ENCODE data around the gene RHOD.
A peak's percentile ranks its signal among the peaks of the same experiment; 100 is the strongest.

Gene RHOD

GRCh38 chr11:67058506-67058905, 1.9 kb downstream of the RHOD start:
- no peak for TF ChIP-seq CTCF (IDR thresholded peaks at IDR 0.05)
- Mint-ChIP-seq H3K36me3 (ENCODE audit: low read depth) (no peaks in the 10 kb centered on the region), H3K27ac (no peak overlapping the region)

GRCh38 chr11:67059671-67060070, 3.0 kb downstream of the RHOD start:
- Mint-ChIP-seq H3K4me1 (peaks cover 25% of the 10 kb centered on the region), H3K36me3 (ENCODE audit: low read depth) (no peaks in the 10 kb centered on the region), H3K4me3 (no peak overlapping the region), H3K27me3 (ENCODE audit: low read depth, poor library complexity) (peaks cover 34% of the 10 kb centered on the region), H3K9me3 (no peaks in the 10 kb centered on the region), H3K27ac (no peak overlapping the region)
- DNase-seq, result no peak
- no peak for TF ChIP-seq CTCF (IDR thresholded peaks at IDR 0.05)

More at GRCh38 chr11:67058506-67058905, 1.9 kb downstream of the RHOD start:
- no peaks in the 10 kb centered on the region for H3K9me3 Mint-ChIP-seq
- H3K4me1 Mint-ChIP-seq, result peaks cover 28% of the 10 kb centered on the region
- DNase-seq, result no peak
- no peak overlapping the region for H3K4me3 Mint-ChIP-seq
- H3K27me3 Mint-ChIP-seq (ENCODE audit: low read depth, poor library complexity), result peaks cover 34% of the 10 kb centered on the region

GRCh38 chr11:67060111-67060522, 3.5 kb downstream of the RHOD start:
- peaks cover 21% of the 10 kb centered on the region for H3K4me1 Mint-ChIP-seq
- peaks cover 34% of the 10 kb centered on the region for H3K27me3 Mint-ChIP-seq (ENCODE audit: low read depth, poor library complexity)
- no peak overlapping the region for H3K4me3 Mint-ChIP-seq
- H3K27ac Mint-ChIP-seq, result no peak overlapping the region
- no peaks in the 10 kb centered on the region for H3K9me3 Mint-ChIP-seq
- no peak for TF ChIP-seq CTCF (IDR thresholded peaks at IDR 0.05)
- H3K36me3 Mint-ChIP-seq (ENCODE audit: low read depth), result no peaks in the 10 kb centered on the region
- no peak for DNase-seq

GRCh38 chr11:67062526-67063373, 6.1 kb downstream of the RHOD start:
- no peak for TF ChIP-seq CTCF (IDR thresholded peaks at IDR 0.05)
- Mint-ChIP-seq H3K4me3 (no peak overlapping the region), H3K27me3 (ENCODE audit: low read depth, poor library complexity) (peaks cover 24% of the 10 kb centered on the region), H3K4me1 (peaks cover 10% of the 10 kb centered on the region), H3K36me3 (ENCODE audit: low read depth) (no peaks in the 10 kb centered on the region), H3K9me3 (no peaks in the 10 kb centered on the region), H3K27ac (no peak overlapping the region)
- DNase-seq, result no peak

GRCh38 chr11:67066333-67066709, 9.7 kb downstream of the RHOD start:
- H3K27ac Mint-ChIP-seq, result peak overlapping the region; percentile 32
- TF ChIP-seq CTCF (IDR thresholded peaks at IDR 0.05), result no peak
- no peaks in the 10 kb centered on the region for H3K9me3 Mint-ChIP-seq
- DNase-seq, result no peak
- peaks cover 20% of the 10 kb centered on the region for H3K27me3 Mint-ChIP-seq (ENCODE audit: low read depth, poor library complexity)
- H3K4me3 Mint-ChIP-seq, result no peak overlapping the region
- peaks cover 10% of the 10 kb centered on the region for H3K4me1 Mint-ChIP-seq
- no peaks in the 10 kb centered on the region for H3K36me3 Mint-ChIP-seq (ENCODE audit: low read depth)

Measured in nephron progenitor cell (in vitro differentiated cells).